Liver (tissue), 9 donors: ENCODE results near the gene BCR. TPM values are rescaled to one million over a fixed set of nuclear protein-coding genes. Genes with fewer than 3 reads are reported as not detected.

Source experiments
- DNase-seq: peaks from one replicate; pipeline ENCODE4 v3.0.0-alpha.2; 2017; ENCODE audit warnings: low spot score
- H3K27ac ChIP-seq, 2 donors: one replicate each; pipeline ENCODE4 v1.7.0; 2013; ENCODE audit warnings: inconsistent platforms in 2 of 2, low read length in 2 of 2, control low read depth in 1 of 2, low read depth in 1 of 2, mild to moderate bottlenecking in 1 of 2
- H3K27me3 ChIP-seq, 4 donors: one replicate each; pipeline versions ENCODE4 v1.6.1 to v1.7.0; 2013; ENCODE audit warnings: low read length in 3 of 4, inconsistent platforms in 1 of 4, mild to moderate bottlenecking in 1 of 4, moderate library complexity in 1 of 4; ENCODE audit not compliant: control insufficient read depth in 4 of 4, insufficient read depth in 4 of 4
- H3K36me3 ChIP-seq, 4 donors: one replicate each; pipeline versions ENCODE4 v1.6.1 to v1.7.0; 2013; ENCODE audit warnings: low read length in 3 of 4, mild to moderate bottlenecking in 3 of 4, low read depth in 1 of 4, moderate library complexity in 1 of 4; ENCODE audit not compliant: control insufficient read depth in 4 of 4, insufficient read depth in 3 of 4
- H3K4me1 ChIP-seq, 4 donors: one replicate each; pipeline versions ENCODE4 v1.6.1 to v1.7.0; 2013; ENCODE audit warnings: low read length in 3 of 4, mild to moderate bottlenecking in 3 of 4, moderate library complexity in 1 of 4; ENCODE audit not compliant: control insufficient read depth in 4 of 4, insufficient read depth in 4 of 4
- H3K4me3 ChIP-seq, 3 donors: one replicate each; pipeline versions ENCODE4 v1.6.1 to v1.7.0; 2013; ENCODE audit warnings: low read length in 3 of 3, control low read depth in 1 of 3, low read depth in 1 of 3, mild to moderate bottlenecking in 1 of 3
- H3K9ac ChIP-seq, 2 donors: one replicate each; pipeline ENCODE4 v1.7.0; 2013; ENCODE audit warnings: low read length in 2 of 2, mild to moderate bottlenecking in 2 of 2, moderate library complexity in 2 of 2, control low read depth in 1 of 2, low read depth in 1 of 2
- H3K9me3 ChIP-seq, 4 donors: one replicate each; pipeline versions ENCODE4 v1.6.1 to v1.7.0; 2013; ENCODE audit warnings: low read length in 3 of 4; ENCODE audit not compliant: control insufficient read depth in 4 of 4
- EGR1 ChIP-seq, 2 donors: IDR thresholded peaks; 2 replicates each; pipeline ENCODE4 v1.6.1; 2016 to 2018; ENCODE audit warnings: antibody characterized with exemption in 2 of 2, low read depth in 2 of 2
- FOXA1 ChIP-seq: IDR thresholded peaks from 2 replicates; pipeline ENCODE4 v1.6.1; 2016; ENCODE audit warnings: antibody characterized with exemption
- FOXA2 ChIP-seq: IDR thresholded peaks from 2 replicates; pipeline ENCODE4 v1.6.1; 2016; ENCODE audit warnings: antibody characterized with exemption
- GABPA ChIP-seq, 2 donors: IDR thresholded peaks in 1 of 2; conservative IDR thresholded peaks in 1 of 2; 2 replicates each; pipeline ENCODE4 v1.6.1; 2016; ENCODE audit warnings: antibody characterized with exemption in 2 of 2, mild to moderate bottlenecking in 1 of 2, moderate library complexity in 1 of 2
- HNF4A ChIP-seq, 2 donors: conservative IDR thresholded peaks; 2 replicates each; pipeline ENCODE4 v1.6.1; 2016; ENCODE audit warnings: antibody characterized with exemption in 2 of 2, mild to moderate bottlenecking in 2 of 2
- HNF4G ChIP-seq: IDR thresholded peaks from 2 replicates; pipeline ENCODE4 v1.6.1; 2016; ENCODE audit warnings: antibody characterized with exemption
- JUND ChIP-seq, 2 donors: IDR thresholded peaks; 2 replicates each; pipeline ENCODE4 v1.6.1; 2016; ENCODE audit warnings: antibody characterized with exemption in 2 of 2
- NR2F2 ChIP-seq: IDR thresholded peaks from 2 replicates; pipeline ENCODE4 v1.6.1; 2016; ENCODE audit warnings: antibody characterized with exemption
- RAD21 ChIP-seq, 2 donors: IDR thresholded peaks; 2 replicates each; pipeline ENCODE4 v1.6.1; 2016; ENCODE audit warnings: antibody characterized with exemption in 2 of 2, mild to moderate bottlenecking in 2 of 2
- RXRA ChIP-seq, 2 donors: IDR thresholded peaks; 2 replicates each; pipeline ENCODE4 v1.6.1; 2017 to 2018; ENCODE audit warnings: antibody characterized with exemption in 2 of 2, mild to moderate bottlenecking in 1 of 2
- SP1 ChIP-seq: IDR thresholded peaks from 2 replicates; pipeline ENCODE4 v1.6.1; 2018; ENCODE audit warnings: antibody characterized with exemption, mild to moderate bottlenecking
- TAF1 ChIP-seq: conservative IDR thresholded peaks from 2 replicates; pipeline ENCODE4 v1.6.1; 2016; ENCODE audit warnings: antibody characterized with exemption, mild to moderate bottlenecking
- YY1 ChIP-seq: IDR thresholded peaks from 2 replicates; pipeline ENCODE4 v1.6.1; 2016; ENCODE audit warnings: antibody characterized with exemption, mild to moderate bottlenecking
- WGBS: extraction: QIAGEN DNeasy Blood & Tissue Kit; methylation state at CpG from one replicate; pipeline ENCODE4 v1.1.7; 2013; 5-methylcytosine and 5-hydroxymethylcytosine counted together
- polyA plus RNA-seq, 2 donors: library from polyadenylated mRNA; stranded (reverse) in 1 of 2; unstranded in 1 of 2; fragments of 200-250 nt in 1 of 2; fragments of >200 nt in 1 of 2; fragmentation: Nextera tagmentation in 1 of 2; extraction: Ambion mirVana in 1 of 2; gene quantifications; one replicate each; pipeline versions ENCODE4 v1.2.1 to v1.2.3, GENCODE V29; 2013 to 2015
- total RNA-seq, 2 donors: library from RNA; depleted of rRNA; stranded (reverse); fragments of >200 nt; gene quantifications; one replicate each; pipeline ENCODE4 v1.2.3, GENCODE V29; 2014
- TF ChIP-seq, protein P1 (sequence below): IDR thresholded peaks from 2 replicates; pipeline ENCODE4 v1.6.1; 2016; ENCODE audit warnings: antibody characterized with exemption
- TF ChIP-seq, protein P2 (sequence below): IDR thresholded peaks from 2 replicates; pipeline ENCODE4 v1.6.1; 2016; ENCODE audit warnings: antibody characterized with exemption
- TF ChIP-seq, protein P3 (sequence below): IDR thresholded peaks from 2 replicates; pipeline ENCODE4 v1.6.1; 2016; ENCODE audit warnings: antibody characterized with exemption, mild to moderate bottlenecking
- TF ChIP-seq, protein P4 (sequence below): fragments of 150-350 bp; IDR thresholded peaks from 2 replicates; pipeline ENCODE4 v1.5.1; 2017; ENCODE audit warnings: improper control_type of control experiment, low read depth, low read length; ENCODE audit not compliant: missing input control
- TF ChIP-seq, protein P5 (sequence below): IDR thresholded peaks from 2 replicates; pipeline ENCODE4 v1.6.1; 2016; ENCODE audit warnings: antibody characterized with exemption
- donor health status: healthy.
- donor health status: healthy.
- donor health status: healthy.
- donor health status: healthy.
- donor health status: healthy.

The BCR gene
- total and polyA plus RNA-seq, 4 donors: 7.4 to 35.6 (median 18.3) TPM

DNA sequence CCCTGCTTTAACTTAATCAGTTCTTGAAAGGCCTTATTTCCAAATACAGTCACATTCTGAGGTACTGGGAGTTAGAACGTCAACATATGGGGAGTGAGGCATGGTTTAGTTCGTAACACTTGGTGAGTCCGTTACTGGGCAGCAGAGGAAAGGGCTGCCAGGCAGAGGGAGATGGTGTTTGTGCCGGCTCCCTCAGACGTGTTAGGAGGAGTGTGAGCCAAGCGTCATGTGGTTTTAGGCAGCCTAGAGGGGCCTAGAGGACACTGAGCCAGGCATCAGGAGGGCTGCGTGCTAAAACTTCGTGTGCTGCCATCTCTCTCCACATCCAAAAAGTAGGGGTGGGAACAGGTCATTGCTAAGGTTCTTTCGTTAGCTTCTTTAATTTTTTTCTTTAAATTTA lies 10.2 kb downstream of the BCR start:
- Histone ChIP-seq H3K36me3 (no peaks in the 10 kb centered on the region), H3K9ac (no peak overlapping the region), H3K27me3 (no peaks in the 10 kb centered on the region), H3K4me3 (no peak overlapping the region), H3K27ac (no peak overlapping the region), H3K9me3 (no peaks in the 10 kb centered on the region), H3K4me1 (peaks cover 0 to 3% (median 1%) of the 10 kb centered on the region in 4 donors)
- 96% methylated on average over 9 of the region's 9 CpGs for WGBS
- DNase-seq: no peak
- TF ChIP-seq RXRA (IDR thresholded peaks at IDR 0.05): no peak
- TF ChIP-seq NR2F2: no peak

DNA sequence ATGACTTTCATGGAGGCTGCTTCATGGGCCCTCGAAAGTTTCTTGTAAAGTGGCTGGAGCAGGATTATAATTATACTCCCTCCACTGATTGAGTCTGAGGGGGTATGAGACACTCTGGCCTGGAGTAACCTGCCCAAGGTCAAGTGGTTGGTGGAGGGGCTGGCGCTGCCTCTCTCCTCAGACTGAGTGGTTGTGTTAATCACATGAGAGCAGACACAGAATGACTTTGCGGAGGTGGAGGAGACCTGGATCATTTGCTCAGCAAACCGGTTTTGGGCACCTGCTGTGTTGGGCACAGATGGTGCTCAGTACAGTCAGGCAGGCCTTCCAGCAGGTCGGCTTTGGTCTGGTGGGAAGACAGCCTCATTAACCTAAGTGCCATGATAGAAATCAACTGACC lies 11.8 kb downstream of the BCR start:
- TF ChIP-seq SP1 (no peak), NR2F2 (no peak), TAF1 (no peak), RXRA (IDR thresholded peaks at IDR 0.05) (no peak), YY1 (no peak), RAD21 (IDR thresholded peaks at IDR 0.05) (no peak), HNF4G (no peak), FOXA1 (no peak), JUND (IDR thresholded peaks at IDR 0.05) (no peak), EGR1 (IDR thresholded peaks at IDR 0.05; ENCODE audit: low read depth in 2 of 2) (no peak), GABPA (IDR thresholded peaks at IDR 0.05 in 1 of 2, conservative IDR thresholded peaks at IDR 0.05 in 1 of 2) (no peak), FOXA2 (no peak), HNF4A (conservative IDR thresholded peaks at IDR 0.05) (no peak)
- TF ChIP-seq, protein P1, sequence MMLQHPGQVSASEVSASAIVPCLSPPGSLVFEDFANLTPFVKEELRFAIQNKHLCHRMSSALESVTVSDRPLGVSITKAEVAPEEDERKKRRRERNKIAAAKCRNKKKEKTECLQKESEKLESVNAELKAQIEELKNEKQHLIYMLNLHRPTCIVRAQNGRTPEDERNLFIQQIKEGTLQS: no peak
- TF ChIP-seq, protein P2, sequence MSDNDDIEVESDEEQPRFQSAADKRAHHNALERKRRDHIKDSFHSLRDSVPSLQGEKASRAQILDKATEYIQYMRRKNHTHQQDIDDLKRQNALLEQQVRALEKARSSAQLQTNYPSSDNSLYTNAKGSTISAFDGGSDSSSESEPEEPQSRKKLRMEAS: no peak
- TF ChIP-seq, protein P3, sequence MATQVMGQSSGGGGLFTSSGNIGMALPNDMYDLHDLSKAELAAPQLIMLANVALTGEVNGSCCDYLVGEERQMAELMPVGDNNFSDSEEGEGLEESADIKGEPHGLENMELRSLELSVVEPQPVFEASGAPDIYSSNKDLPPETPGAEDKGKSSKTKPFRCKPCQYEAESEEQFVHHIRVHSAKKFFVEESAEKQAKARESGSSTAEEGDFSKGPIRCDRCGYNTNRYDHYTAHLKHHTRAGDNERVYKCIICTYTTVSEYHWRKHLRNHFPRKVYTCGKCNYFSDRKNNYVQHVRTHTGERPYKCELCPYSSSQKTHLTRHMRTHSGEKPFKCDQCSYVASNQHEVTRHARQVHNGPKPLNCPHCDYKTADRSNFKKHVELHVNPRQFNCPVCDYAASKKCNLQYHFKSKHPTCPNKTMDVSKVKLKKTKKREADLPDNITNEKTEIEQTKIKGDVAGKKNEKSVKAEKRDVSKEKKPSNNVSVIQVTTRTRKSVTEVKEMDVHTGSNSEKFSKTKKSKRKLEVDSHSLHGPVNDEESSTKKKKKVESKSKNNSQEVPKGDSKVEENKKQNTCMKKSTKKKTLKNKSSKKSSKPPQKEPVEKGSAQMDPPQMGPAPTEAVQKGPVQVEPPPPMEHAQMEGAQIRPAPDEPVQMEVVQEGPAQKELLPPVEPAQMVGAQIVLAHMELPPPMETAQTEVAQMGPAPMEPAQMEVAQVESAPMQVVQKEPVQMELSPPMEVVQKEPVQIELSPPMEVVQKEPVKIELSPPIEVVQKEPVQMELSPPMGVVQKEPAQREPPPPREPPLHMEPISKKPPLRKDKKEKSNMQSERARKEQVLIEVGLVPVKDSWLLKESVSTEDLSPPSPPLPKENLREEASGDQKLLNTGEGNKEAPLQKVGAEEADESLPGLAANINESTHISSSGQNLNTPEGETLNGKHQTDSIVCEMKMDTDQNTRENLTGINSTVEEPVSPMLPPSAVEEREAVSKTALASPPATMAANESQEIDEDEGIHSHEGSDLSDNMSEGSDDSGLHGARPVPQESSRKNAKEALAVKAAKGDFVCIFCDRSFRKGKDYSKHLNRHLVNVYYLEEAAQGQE: no peak
- TF ChIP-seq, protein P4, sequence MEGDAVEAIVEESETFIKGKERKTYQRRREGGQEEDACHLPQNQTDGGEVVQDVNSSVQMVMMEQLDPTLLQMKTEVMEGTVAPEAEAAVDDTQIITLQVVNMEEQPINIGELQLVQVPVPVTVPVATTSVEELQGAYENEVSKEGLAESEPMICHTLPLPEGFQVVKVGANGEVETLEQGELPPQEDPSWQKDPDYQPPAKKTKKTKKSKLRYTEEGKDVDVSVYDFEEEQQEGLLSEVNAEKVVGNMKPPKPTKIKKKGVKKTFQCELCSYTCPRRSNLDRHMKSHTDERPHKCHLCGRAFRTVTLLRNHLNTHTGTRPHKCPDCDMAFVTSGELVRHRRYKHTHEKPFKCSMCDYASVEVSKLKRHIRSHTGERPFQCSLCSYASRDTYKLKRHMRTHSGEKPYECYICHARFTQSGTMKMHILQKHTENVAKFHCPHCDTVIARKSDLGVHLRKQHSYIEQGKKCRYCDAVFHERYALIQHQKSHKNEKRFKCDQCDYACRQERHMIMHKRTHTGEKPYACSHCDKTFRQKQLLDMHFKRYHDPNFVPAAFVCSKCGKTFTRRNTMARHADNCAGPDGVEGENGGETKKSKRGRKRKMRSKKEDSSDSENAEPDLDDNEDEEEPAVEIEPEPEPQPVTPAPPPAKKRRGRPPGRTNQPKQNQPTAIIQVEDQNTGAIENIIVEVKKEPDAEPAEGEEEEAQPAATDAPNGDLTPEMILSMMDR: no peak
- TF ChIP-seq, protein P5, sequence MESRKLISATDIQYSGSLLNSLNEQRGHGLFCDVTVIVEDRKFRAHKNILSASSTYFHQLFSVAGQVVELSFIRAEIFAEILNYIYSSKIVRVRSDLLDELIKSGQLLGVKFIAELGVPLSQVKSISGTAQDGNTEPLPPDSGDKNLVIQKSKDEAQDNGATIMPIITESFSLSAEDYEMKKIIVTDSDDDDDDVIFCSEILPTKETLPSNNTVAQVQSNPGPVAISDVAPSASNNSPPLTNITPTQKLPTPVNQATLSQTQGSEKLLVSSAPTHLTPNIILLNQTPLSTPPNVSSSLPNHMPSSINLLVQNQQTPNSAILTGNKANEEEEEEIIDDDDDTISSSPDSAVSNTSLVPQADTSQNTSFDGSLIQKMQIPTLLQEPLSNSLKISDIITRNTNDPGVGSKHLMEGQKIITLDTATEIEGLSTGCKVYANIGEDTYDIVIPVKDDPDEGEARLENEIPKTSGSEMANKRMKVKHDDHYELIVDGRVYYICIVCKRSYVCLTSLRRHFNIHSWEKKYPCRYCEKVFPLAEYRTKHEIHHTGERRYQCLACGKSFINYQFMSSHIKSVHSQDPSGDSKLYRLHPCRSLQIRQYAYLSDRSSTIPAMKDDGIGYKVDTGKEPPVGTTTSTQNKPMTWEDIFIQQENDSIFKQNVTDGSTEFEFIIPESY: no peak
- Histone ChIP-seq H3K9ac (no peak overlapping the region), H3K27me3 (no peaks in the 10 kb centered on the region), H3K4me1 (peaks cover 0 to 2% (median under 1%) of the 10 kb centered on the region in 4 donors), H3K36me3 (no peaks in the 10 kb centered on the region), H3K27ac (no peak overlapping the region), H3K9me3 (no peaks in the 10 kb centered on the region), H3K4me3 (no peak overlapping the region)
- WGBS: 86% methylated on average over 5 of the region's 5 CpGs
- DNase-seq: no peak
